ENCODE measurements around the gene GARIN5A. TPM values are rescaled to one million over a fixed set of nuclear protein-coding genes. Genes with fewer than 3 reads are reported as not detected.

Gene GARIN5A
- total RNA-seq, 1 experiment from 2014 or later, result 8.2 TPM

GRCh38 chr19:50509366-50509765, 32.7 kb upstream of the GARIN5A start (continued):
- TF ChIP-seq, protein P1, sequence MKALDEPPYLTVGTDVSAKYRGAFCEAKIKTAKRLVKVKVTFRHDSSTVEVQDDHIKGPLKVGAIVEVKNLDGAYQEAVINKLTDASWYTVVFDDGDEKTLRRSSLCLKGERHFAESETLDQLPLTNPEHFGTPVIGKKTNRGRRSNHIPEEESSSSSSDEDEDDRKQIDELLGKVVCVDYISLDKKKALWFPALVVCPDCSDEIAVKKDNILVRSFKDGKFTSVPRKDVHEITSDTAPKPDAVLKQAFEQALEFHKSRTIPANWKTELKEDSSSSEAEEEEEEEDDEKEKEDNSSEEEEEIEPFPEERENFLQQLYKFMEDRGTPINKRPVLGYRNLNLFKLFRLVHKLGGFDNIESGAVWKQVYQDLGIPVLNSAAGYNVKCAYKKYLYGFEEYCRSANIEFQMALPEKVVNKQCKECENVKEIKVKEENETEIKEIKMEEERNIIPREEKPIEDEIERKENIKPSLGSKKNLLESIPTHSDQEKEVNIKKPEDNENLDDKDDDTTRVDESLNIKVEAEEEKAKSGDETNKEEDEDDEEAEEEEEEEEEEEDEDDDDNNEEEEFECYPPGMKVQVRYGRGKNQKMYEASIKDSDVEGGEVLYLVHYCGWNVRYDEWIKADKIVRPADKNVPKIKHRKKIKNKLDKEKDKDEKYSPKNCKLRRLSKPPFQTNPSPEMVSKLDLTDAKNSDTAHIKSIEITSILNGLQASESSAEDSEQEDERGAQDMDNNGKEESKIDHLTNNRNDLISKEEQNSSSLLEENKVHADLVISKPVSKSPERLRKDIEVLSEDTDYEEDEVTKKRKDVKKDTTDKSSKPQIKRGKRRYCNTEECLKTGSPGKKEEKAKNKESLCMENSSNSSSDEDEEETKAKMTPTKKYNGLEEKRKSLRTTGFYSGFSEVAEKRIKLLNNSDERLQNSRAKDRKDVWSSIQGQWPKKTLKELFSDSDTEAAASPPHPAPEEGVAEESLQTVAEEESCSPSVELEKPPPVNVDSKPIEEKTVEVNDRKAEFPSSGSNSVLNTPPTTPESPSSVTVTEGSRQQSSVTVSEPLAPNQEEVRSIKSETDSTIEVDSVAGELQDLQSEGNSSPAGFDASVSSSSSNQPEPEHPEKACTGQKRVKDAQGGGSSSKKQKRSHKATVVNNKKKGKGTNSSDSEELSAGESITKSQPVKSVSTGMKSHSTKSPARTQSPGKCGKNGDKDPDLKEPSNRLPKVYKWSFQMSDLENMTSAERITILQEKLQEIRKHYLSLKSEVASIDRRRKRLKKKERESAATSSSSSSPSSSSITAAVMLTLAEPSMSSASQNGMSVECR (CRISPR knock-in tag; IDR thresholded peaks at IDR 0.05; ENCODE audit: borderline replicate concordance), result no peak
- no peak for TF ChIP-seq IRF1 (CRISPR knock-in tag; IDR thresholded peaks at IDR 0.05)
- no peak for TF ChIP-seq ZNF317 (CRISPR knock-in tag; IDR thresholded peaks at IDR 0.05; ENCODE audit: borderline replicate concordance, low read depth)
- TF ChIP-seq GABPB1 (CRISPR knock-in tag; IDR thresholded peaks at IDR 0.05), result no peak
- TF ChIP-seq SP1 (CRISPR knock-in tag; conservative IDR thresholded peaks at IDR 0.05), result no peak

DNA sequence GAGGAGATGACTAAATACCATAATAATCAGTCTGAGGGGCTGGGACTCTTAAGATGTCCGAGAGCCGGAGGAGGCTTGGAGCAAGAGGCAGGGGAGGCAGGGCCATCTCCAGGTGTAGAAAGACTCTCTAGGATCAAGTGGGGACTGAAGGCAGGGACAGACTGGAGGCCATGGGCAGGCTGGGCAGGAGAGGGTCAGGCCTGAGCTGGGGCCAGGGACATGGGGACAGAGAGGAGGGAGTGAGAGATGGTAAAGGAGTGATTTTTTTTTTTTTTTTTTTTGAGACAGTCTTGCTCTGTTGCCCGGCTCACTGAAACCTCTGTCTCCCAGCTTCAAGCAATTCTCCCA, 32.2 kb upstream of the GARIN5A start:
- H3K27ac Mint-ChIP-seq, result no peak overlapping the region
- peaks cover 14% of the 10 kb centered on the region for H3K4me1 Mint-ChIP-seq
- no peaks in the 10 kb centered on the region for H3K9me3 Mint-ChIP-seq
- no peak overlapping the region for H3K4me3 Mint-ChIP-seq
- no peak for DNase-seq (ENCODE audit: low spot score)
- ChIA-PET POLR2A (no interaction called here), CTCF (interaction anchor here (0.6 to 1.0 kb wide), 5 partner anchors 9 to 152 kb away, joined by 3 to 4 read pairs (median 3); no protein-coding TSS in a partner anchor)
- peaks cover 34% of the 10 kb centered on the region for H3K27me3 Mint-ChIP-seq (ENCODE audit: low read depth)
- ATAC-seq, result no peak
- no peaks in the 10 kb centered on the region for H3K36me3 Mint-ChIP-seq
- TF ChIP-seq SOX15 (CRISPR knock-in tag; IDR thresholded peaks at IDR 0.05) (no peak), USF1 (CRISPR knock-in tag; IDR thresholded peaks at IDR 0.05) (no peak), CREM (CRISPR knock-in tag; IDR thresholded peaks at IDR 0.05) (no peak), SMAD4 (CRISPR knock-in tag; IDR thresholded peaks at IDR 0.05) (no peak), ZMAT4 (CRISPR knock-in tag; IDR thresholded peaks at IDR 0.05) (no peak), NFE2L1 (CRISPR knock-in tag; IDR thresholded peaks at IDR 0.05) (no peak), SMAD3 (CRISPR knock-in tag; IDR thresholded peaks at IDR 0.05; ENCODE audit: borderline replicate concordance) (no peak), FOXP1 (CRISPR knock-in tag; IDR thresholded peaks at IDR 0.05; ENCODE audit: borderline replicate concordance) (no peak), STAT6 (CRISPR knock-in tag; conservative IDR thresholded peaks at IDR 0.05; ENCODE audit: low read depth) (no peak), CREB1 (CRISPR knock-in tag; IDR thresholded peaks at IDR 0.05) (no peak), ZNF416 (CRISPR knock-in tag; IDR thresholded peaks at IDR 0.05) (no peak)
- TF ChIP-seq, protein P2, sequence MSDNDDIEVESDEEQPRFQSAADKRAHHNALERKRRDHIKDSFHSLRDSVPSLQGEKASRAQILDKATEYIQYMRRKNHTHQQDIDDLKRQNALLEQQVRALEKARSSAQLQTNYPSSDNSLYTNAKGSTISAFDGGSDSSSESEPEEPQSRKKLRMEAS (CRISPR knock-in tag; IDR thresholded peaks at IDR 0.05), result no peak
- TF ChIP-seq, protein P3, sequence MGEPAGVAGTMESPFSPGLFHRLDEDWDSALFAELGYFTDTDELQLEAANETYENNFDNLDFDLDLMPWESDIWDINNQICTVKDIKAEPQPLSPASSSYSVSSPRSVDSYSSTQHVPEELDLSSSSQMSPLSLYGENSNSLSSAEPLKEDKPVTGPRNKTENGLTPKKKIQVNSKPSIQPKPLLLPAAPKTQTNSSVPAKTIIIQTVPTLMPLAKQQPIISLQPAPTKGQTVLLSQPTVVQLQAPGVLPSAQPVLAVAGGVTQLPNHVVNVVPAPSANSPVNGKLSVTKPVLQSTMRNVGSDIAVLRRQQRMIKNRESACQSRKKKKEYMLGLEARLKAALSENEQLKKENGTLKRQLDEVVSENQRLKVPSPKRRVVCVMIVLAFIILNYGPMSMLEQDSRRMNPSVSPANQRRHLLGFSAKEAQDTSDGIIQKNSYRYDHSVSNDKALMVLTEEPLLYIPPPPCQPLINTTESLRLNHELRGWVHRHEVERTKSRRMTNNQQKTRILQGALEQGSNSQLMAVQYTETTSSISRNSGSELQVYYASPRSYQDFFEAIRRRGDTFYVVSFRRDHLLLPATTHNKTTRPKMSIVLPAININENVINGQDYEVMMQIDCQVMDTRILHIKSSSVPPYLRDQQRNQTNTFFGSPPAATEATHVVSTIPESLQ (CRISPR knock-in tag; IDR thresholded peaks at IDR 0.05), result no peak
- TF ChIP-seq, protein P4, sequence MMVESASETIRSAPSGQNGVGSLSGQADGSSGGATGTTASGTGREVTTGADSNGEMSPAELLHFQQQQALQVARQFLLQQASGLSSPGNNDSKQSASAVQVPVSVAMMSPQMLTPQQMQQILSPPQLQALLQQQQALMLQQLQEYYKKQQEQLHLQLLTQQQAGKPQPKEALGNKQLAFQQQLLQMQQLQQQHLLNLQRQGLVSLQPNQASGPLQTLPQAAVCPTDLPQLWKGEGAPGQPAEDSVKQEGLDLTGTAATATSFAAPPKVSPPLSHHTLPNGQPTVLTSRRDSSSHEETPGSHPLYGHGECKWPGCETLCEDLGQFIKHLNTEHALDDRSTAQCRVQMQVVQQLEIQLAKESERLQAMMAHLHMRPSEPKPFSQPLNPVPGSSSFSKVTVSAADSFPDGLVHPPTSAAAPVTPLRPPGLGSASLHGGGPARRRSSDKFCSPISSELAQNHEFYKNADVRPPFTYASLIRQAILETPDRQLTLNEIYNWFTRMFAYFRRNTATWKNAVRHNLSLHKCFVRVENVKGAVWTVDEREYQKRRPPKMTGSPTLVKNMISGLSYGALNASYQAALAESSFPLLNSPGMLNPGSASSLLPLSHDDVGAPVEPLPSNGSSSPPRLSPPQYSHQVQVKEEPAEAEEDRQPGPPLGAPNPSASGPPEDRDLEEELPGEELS (CRISPR knock-in tag; IDR thresholded peaks at IDR 0.05), result no peak
- TF ChIP-seq, protein P5, sequence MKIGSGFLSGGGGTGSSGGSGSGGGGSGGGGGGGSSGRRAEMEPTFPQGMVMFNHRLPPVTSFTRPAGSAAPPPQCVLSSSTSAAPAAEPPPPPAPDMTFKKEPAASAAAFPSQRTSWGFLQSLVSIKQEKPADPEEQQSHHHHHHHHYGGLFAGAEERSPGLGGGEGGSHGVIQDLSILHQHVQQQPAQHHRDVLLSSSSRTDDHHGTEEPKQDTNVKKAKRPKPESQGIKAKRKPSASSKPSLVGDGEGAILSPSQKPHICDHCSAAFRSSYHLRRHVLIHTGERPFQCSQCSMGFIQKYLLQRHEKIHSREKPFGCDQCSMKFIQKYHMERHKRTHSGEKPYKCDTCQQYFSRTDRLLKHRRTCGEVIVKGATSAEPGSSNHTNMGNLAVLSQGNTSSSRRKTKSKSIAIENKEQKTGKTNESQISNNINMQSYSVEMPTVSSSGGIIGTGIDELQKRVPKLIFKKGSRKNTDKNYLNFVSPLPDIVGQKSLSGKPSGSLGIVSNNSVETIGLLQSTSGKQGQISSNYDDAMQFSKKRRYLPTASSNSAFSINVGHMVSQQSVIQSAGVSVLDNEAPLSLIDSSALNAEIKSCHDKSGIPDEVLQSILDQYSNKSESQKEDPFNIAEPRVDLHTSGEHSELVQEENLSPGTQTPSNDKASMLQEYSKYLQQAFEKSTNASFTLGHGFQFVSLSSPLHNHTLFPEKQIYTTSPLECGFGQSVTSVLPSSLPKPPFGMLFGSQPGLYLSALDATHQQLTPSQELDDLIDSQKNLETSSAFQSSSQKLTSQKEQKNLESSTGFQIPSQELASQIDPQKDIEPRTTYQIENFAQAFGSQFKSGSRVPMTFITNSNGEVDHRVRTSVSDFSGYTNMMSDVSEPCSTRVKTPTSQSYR (CRISPR knock-in tag; IDR thresholded peaks at IDR 0.05), result no peak

Data from WTC11 (cell line).